Urinary bladder (tissue), 4 donors: ENCODE data around the gene CCDC97. TPM values are rescaled to one million over a fixed set of nuclear protein-coding genes. Genes with fewer than 3 reads are reported as not detected.
"Not testable (repeated sequence)": the region's sequence is repeated elsewhere in the genome, so short reads cannot be mapped to it uniquely, and the experiment has no call there.

ENCODE experiments used
- DNase-seq: peaks from one replicate; pipeline ENCODE4 v3.0.0-alpha.2; 2015; ENCODE audit errors: extremely low spot score
- H3K27ac ChIP-seq: one replicate; pipeline ENCODE4 v1.5.1; 2013; ENCODE audit warnings: low read depth, mild to moderate bottlenecking, moderate library complexity
- H3K36me3 ChIP-seq: one replicate; pipeline ENCODE4 v1.6.1; 2013; ENCODE audit warnings: mild to moderate bottlenecking, moderate library complexity; ENCODE audit not compliant: insufficient read depth
- H3K4me1 ChIP-seq: one replicate; pipeline ENCODE4 v1.6.1; 2013; ENCODE audit warnings: mild to moderate bottlenecking, moderate library complexity; ENCODE audit not compliant: insufficient read depth
- H3K4me3 ChIP-seq: one replicate; pipeline ENCODE4 v1.5.1; 2013; ENCODE audit warnings: low read depth, low read length
- WGBS: extraction: QIAGEN DNeasy Blood & Tissue Kit; methylation state at CpG from one replicate; pipeline ENCODE4 v1.1.7; 2013; 5-methylcytosine and 5-hydroxymethylcytosine counted together
- polyA plus RNA-seq: library from polyadenylated mRNA; stranded (reverse); fragments of 200-250 nt; gene quantifications from one replicate; pipeline ENCODE4 v1.2.3, GENCODE V29; 2013
- small RNA-seq: library from RNA; depleted of rRNA; stranded (forward); fragments of <200 nt; gene quantifications from one replicate; pipeline ENCODE3, GENCODE V24; 2014
- total RNA-seq: library from RNA; depleted of rRNA; stranded (reverse); fragments of >200 nt; gene quantifications from one replicate; pipeline ENCODE4 v1.2.3, GENCODE V29; 2014
- donor health status: healthy with polysubstance abuse.
- donor health status: healthy.

CCDC97 gene
- total and polyA plus RNA-seq, 2 donors, result 7.2 to 18.0 TPM

GRCh38 chr19:41363753-41364523 is 54.0 kb downstream of the CCDC97 start, which contains the start of gene B9D2:
B9D2 (minus strand) TSS chr19:41364149; CDS start chr19:41363519, 630 bp downstream.
- WGBS, result under 1% methylated on average over 56 of the region's 56 CpGs
- Histone ChIP-seq H3K4me3 (peak within 1 kb of the TSS; percentile 53), H3K4me1 (no peaks in the 10 kb centered on the region), H3K27ac (peak within 1 kb of the TSS; percentile 96), H3K36me3 (no peaks in the 10 kb centered on the region)
- DNase-seq, result peak; percentile 97

GRCh38 chr19:41364524-41365391 is 54.8 kb downstream of the CCDC97 start:
- 78% methylated on average over 14 of the region's 14 CpGs for WGBS
- Histone ChIP-seq H3K36me3 (no peaks in the 10 kb centered on the region), H3K4me3 (peak overlapping the region; percentile 53), H3K4me1 (no peaks in the 10 kb centered on the region), H3K27ac (peak overlapping the region; percentile 83)
- no peak for DNase-seq

- H3K4me1 ChIP-seq, result no peaks in the 10 kb centered on the region
- H3K27ac ChIP-seq, result no peak overlapping the region
- H3K4me3 ChIP-seq, result no peak overlapping the region
- WGBS, result 95% methylated on average over 1 of the region's 1 CpG
- no peaks in the 10 kb centered on the region for H3K36me3 ChIP-seq
- DNase-seq, result no peak
Observed at GRCh38 chr19:41366089-41366488, 56.1 kb downstream of the CCDC97 start.

- WGBS, result 57% methylated on average over 6 of the region's 6 CpGs
- H3K36me3 ChIP-seq, result no peaks in the 10 kb centered on the region
- no peak overlapping the region for H3K27ac ChIP-seq
- DNase-seq, result no peak
- H3K4me1 ChIP-seq, result no peaks in the 10 kb centered on the region
- H3K4me3 ChIP-seq, result no peak overlapping the region
Observed at GRCh38 chr19:41367848-41368301, 57.9 kb downstream of the CCDC97 start.

GRCh38 chr19:41369769-41370168 is 59.8 kb downstream of the CCDC97 start:
- no peaks in the 10 kb centered on the region for H3K4me1 ChIP-seq
- H3K27ac ChIP-seq, result no peak overlapping the region
- 97% methylated on average over 2 of the region's 2 CpGs for WGBS
- DNase-seq, result no peak
- no peaks in the 10 kb centered on the region for H3K36me3 ChIP-seq
- H3K4me3 ChIP-seq, result no peak overlapping the region

- DNase-seq, H3K4me3 ChIP-seq, H3K36me3 ChIP-seq, H3K4me1 ChIP-seq, H3K27ac ChIP-seq: not testable (repeated sequence)
- WGBS, result 92% methylated on average over 5 of the region's 5 CpGs
Observed at GRCh38 chr19:41371119-41371518, 61.1 kb downstream of the CCDC97 start.

- Histone ChIP-seq H3K4me3 (no peak overlapping the region), H3K27ac (no peak overlapping the region), H3K4me1 (no peaks in the 10 kb centered on the region), H3K36me3 (no peaks in the 10 kb centered on the region)
- WGBS, result 94% methylated on average over 8 of the region's 8 CpGs
- no peak for DNase-seq
Observed at GRCh38 chr19:41371541-41371940, 61.6 kb downstream of the CCDC97 start.

- no peak for DNase-seq
- H3K4me3 ChIP-seq, result no peak overlapping the region
- no peaks in the 10 kb centered on the region for H3K36me3 ChIP-seq
- WGBS, result 56% methylated on average over 2 of the region's 2 CpGs
- no peak overlapping the region for H3K27ac ChIP-seq
- no peaks in the 10 kb centered on the region for H3K4me1 ChIP-seq
Observed at GRCh38 chr19:41372501-41372900, 62.5 kb downstream of the CCDC97 start.

- WGBS, result 15% methylated on average over 12 of the region's 12 CpGs
- no peaks in the 10 kb centered on the region for H3K4me1 ChIP-seq
- H3K27ac ChIP-seq, result no peak overlapping the region
- no peak overlapping the region for H3K4me3 ChIP-seq
- DNase-seq, result peak; percentile 73
- H3K36me3 ChIP-seq, result no peaks in the 10 kb centered on the region
Observed at GRCh38 chr19:41373993-41374392, 64.0 kb downstream of the CCDC97 start.

Small RNA genes lying within 50 kb of the gene (small RNA-seq; reads per million reads assigned to genes)
- not detected for gene RN7SL34P

Other genes starting within 250 kb of the CCDC97 start
- not detected for gene CYP2A13, start 221.7 kb upstream of the CCDC97 start, total RNA-seq
- gene CYP2A13, start 221.7 kb upstream of the CCDC97 start, polyA plus RNA-seq, result 0.05 TPM
- gene CYP2F1, start 195.7 kb upstream of the CCDC97 start, total RNA-seq, result not detected
- not detected for gene CYP2F1, start 195.7 kb upstream of the CCDC97 start, polyA plus RNA-seq
- gene CYP2S1, start 117.0 kb upstream of the CCDC97 start, total RNA-seq, result 0.53 TPM
- gene CYP2S1, start 117.0 kb upstream of the CCDC97 start, polyA plus RNA-seq, result 3.9 TPM
- 53.7 TPM for gene AXL, start 90.9 kb upstream of the CCDC97 start, total RNA-seq
- gene AXL, start 90.9 kb upstream of the CCDC97 start, polyA plus RNA-seq, result 55.0 TPM
- 79.3 TPM for gene HNRNPUL1, start 45.8 kb upstream of the CCDC97 start, total RNA-seq
- 123 TPM for gene HNRNPUL1, start 45.8 kb upstream of the CCDC97 start, polyA plus RNA-seq
- 9.2 TPM for gene TGFB1, start 43.8 kb downstream of the CCDC97 start, total RNA-seq
- gene TGFB1, start 43.8 kb downstream of the CCDC97 start, polyA plus RNA-seq, result 58.9 TPM
- 1.9 TPM for gene B9D2, start 54.0 kb downstream of the CCDC97 start, total RNA-seq
- 10.0 TPM for gene B9D2, start 54.0 kb downstream of the CCDC97 start, polyA plus RNA-seq
- 6.6 TPM for gene TMEM91, start 66.4 kb downstream of the CCDC97 start, total RNA-seq
- gene TMEM91, start 66.4 kb downstream of the CCDC97 start, polyA plus RNA-seq, result 36.2 TPM
- 11.2 TPM for gene EXOSC5, start 87.2 kb downstream of the CCDC97 start, total RNA-seq
- 31.0 TPM for gene EXOSC5, start 87.2 kb downstream of the CCDC97 start, polyA plus RNA-seq
- 25.8 TPM for gene BCKDHA, start 87.6 kb downstream of the CCDC97 start, total RNA-seq
- gene BCKDHA, start 87.6 kb downstream of the CCDC97 start, polyA plus RNA-seq, result 47.0 TPM
- gene B3GNT8, start 117.2 kb downstream of the CCDC97 start, total RNA-seq, result 0.69 TPM
- gene B3GNT8, start 117.2 kb downstream of the CCDC97 start, polyA plus RNA-seq, result 4.5 TPM
- gene DMAC2, start 129.7 kb downstream of the CCDC97 start, total RNA-seq, result 15.2 TPM
- 77.4 TPM for gene DMAC2, start 129.7 kb downstream of the CCDC97 start, polyA plus RNA-seq
- gene ERICH4, start 133.0 kb downstream of the CCDC97 start, total RNA-seq, result not detected
- gene ERICH4, start 133.0 kb downstream of the CCDC97 start, polyA plus RNA-seq, result not detected